NCI-H1092 (cell line): ENCODE results near the gene STEAP1B.

Experiments used
- DNase-seq: peaks from one replicate; lab custom pipeline; 2025; lab: John Stamatoyannopoulos, UW

STEAP1B gene

GRCh38 chr7:22429386-22429785 lies 70.6 kb downstream of the STEAP1B start:
- no peak for DNase-seq

GRCh38 chr7:22427855-22428254 lies 72.1 kb downstream of the STEAP1B start:
- DNase-seq = no peak

GRCh38 chr7:22427104-22427503 lies 72.9 kb downstream of the STEAP1B start:
- DNase-seq = no peak

GRCh38 chr7:22426463-22427094 lies 73.4 kb downstream of the STEAP1B start:
- DNase-seq = no peak

GRCh38 chr7:22425361-22425760 lies 74.6 kb downstream of the STEAP1B start:
- no peak for DNase-seq

GRCh38 chr7:22422831-22423615 lies 77.0 kb downstream of the STEAP1B start:
- DNase-seq = no peak

GRCh38 chr7:22420973-22421635 lies 78.9 kb downstream of the STEAP1B start:
- peak; percentile 40 for DNase-seq

GRCh38 chr7:22420008-22420407 lies 80.0 kb downstream of the STEAP1B start:
- DNase-seq = no peak

- DNase-seq = no peak
Measured at GRCh38 chr7:22419488-22419887, 80.5 kb downstream of the STEAP1B start.

GRCh38 chr7:22418251-22419046 lies 81.5 kb downstream of the STEAP1B start:
- no peak for DNase-seq

- no peak for DNase-seq
Measured at GRCh38 chr7:22417841-22418240, 82.1 kb downstream of the STEAP1B start.

- DNase-seq = no peak
Measured at GRCh38 chr7:22417349-22417748, 82.6 kb downstream of the STEAP1B start.

GRCh38 chr7:22414424-22414823 lies 85.6 kb downstream of the STEAP1B start:
- no peak for DNase-seq

- DNase-seq = no peak
Measured at GRCh38 chr7:22413211-22413610, 86.8 kb downstream of the STEAP1B start.

GRCh38 chr7:22411977-22412693 lies 87.9 kb downstream of the STEAP1B start:
- no peak for DNase-seq

- DNase-seq = no peak
Measured at GRCh38 chr7:22406715-22407114, 93.3 kb downstream of the STEAP1B start.

GRCh38 chr7:22404421-22405023 lies 95.5 kb downstream of the STEAP1B start:
- no peak for DNase-seq

GRCh38 chr7:22403344-22403743 lies 96.6 kb downstream of the STEAP1B start:
- DNase-seq = no peak

GRCh38 chr7:22402250-22402649 lies 97.7 kb downstream of the STEAP1B start:
- no peak for DNase-seq

GRCh38 chr7:22400936-22401553 lies 98.9 kb downstream of the STEAP1B start:
- no peak for DNase-seq
